ENCODE results near the gene ADARB1.

DNA sequence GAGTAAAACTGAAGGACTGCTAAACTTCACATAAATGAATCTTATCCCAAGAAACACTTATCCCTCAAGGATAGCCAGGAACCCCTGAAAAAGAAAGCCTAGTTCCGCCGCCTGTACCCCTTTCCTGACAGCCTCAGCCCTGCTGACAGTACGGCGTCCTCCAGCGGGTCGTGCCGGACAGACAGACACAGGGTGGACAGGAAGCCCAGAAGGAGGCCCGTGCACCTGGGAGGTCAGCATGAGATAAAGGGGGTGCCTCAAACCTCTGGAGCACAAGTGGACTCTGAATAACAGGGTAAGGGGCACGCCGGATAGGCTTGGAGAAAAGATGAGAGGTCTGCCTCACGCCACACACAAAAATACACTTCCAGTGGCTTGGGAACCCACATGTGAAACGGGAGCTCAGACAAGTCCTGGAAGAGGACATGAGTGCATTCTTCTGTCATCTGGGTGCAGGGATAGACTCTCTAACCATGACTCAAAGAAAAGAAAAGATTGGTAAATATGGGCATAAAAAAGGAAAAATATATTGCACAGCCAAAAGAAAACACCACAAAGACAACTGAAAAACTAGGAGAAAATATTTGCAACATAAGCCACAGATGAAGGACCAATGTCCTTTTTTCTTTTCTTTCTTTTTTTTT lies 17.3 kb upstream of the ADARB1 start:
- TF ChIP-seq POLR2A (IDR thresholded peaks at IDR 0.05), result no peak
- TF ChIP-seq, protein P1, sequence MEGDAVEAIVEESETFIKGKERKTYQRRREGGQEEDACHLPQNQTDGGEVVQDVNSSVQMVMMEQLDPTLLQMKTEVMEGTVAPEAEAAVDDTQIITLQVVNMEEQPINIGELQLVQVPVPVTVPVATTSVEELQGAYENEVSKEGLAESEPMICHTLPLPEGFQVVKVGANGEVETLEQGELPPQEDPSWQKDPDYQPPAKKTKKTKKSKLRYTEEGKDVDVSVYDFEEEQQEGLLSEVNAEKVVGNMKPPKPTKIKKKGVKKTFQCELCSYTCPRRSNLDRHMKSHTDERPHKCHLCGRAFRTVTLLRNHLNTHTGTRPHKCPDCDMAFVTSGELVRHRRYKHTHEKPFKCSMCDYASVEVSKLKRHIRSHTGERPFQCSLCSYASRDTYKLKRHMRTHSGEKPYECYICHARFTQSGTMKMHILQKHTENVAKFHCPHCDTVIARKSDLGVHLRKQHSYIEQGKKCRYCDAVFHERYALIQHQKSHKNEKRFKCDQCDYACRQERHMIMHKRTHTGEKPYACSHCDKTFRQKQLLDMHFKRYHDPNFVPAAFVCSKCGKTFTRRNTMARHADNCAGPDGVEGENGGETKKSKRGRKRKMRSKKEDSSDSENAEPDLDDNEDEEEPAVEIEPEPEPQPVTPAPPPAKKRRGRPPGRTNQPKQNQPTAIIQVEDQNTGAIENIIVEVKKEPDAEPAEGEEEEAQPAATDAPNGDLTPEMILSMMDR (IDR thresholded peaks at IDR 0.05), result no peak
- no peak for TF ChIP-seq EP300 (IDR thresholded peaks at IDR 0.05)

Measured in tibial nerve (tissue), 4 donors.